Breast epithelium (tissue), 3 donors: ENCODE results near the gene OAS1.

Experiments used
- CTCF ChIP-seq, 3 donors: fragments of 450-650 bp; IDR thresholded peaks; one replicate each; pipeline ENCODE4 v1.5.1; 2016 to 2017; ENCODE audit warnings: antibody characterized with exemption in 3 of 3, mild to moderate bottlenecking in 3 of 3, moderate library complexity in 3 of 3
- POLR2A ChIP-seq: fragments of 450-650 bp; IDR thresholded peaks from one replicate; pipeline ENCODE4 v1.6.1; 2016; ENCODE audit warnings: antibody characterized with exemption, mild to moderate bottlenecking, moderate library complexity

- TF ChIP-seq CTCF (IDR thresholded peaks at IDR 0.05), result no peak
- TF ChIP-seq POLR2A, result no peak
Observed at GRCh38 chr12:112887550-112887949, 19.2 kb upstream of the OAS1 start.
